ENCODE measurements around the gene KAZN. TPM values are rescaled to one million over a fixed set of nuclear protein-coding genes. Genes with fewer than 3 reads are reported as not detected.

KAZN gene
- total RNA-seq, 1 donor from 2014 or later = 2.8 TPM

DNA sequence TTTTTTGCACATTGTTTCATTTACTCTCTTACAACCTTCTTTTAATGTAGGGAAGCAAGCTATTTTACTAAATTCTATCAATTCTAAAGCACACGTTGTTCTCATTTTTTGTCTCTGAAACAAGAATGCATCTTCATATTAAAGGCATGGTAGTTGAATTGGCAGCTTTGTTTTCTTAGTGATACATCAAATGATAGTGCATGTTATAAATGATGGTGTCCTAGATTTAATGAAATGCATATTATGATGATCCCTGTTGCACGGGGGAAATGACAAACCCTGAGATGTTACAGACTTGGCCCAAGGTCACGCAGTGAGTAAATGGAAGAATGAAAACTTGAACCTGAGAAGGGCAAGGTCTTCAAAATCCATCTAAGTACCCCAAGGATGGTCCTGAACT is 213.1 kb downstream of the KAZN start:
- no peak for DNase-seq (ENCODE audit: low read depth)
- H3K27me3 ChIP-seq (ENCODE audit: control insufficient read depth, insufficient read depth, low read length) = peaks cover 2% of the 10 kb centered on the region
- no peak overlapping the region for H3K4me3 ChIP-seq (ENCODE audit: low read depth, low read length)
- TF ChIP-seq, protein P1, sequence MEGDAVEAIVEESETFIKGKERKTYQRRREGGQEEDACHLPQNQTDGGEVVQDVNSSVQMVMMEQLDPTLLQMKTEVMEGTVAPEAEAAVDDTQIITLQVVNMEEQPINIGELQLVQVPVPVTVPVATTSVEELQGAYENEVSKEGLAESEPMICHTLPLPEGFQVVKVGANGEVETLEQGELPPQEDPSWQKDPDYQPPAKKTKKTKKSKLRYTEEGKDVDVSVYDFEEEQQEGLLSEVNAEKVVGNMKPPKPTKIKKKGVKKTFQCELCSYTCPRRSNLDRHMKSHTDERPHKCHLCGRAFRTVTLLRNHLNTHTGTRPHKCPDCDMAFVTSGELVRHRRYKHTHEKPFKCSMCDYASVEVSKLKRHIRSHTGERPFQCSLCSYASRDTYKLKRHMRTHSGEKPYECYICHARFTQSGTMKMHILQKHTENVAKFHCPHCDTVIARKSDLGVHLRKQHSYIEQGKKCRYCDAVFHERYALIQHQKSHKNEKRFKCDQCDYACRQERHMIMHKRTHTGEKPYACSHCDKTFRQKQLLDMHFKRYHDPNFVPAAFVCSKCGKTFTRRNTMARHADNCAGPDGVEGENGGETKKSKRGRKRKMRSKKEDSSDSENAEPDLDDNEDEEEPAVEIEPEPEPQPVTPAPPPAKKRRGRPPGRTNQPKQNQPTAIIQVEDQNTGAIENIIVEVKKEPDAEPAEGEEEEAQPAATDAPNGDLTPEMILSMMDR (IDR thresholded peaks at IDR 0.05; ENCODE audit: insufficient read depth, low read length, poor library complexity, severe bottlenecking) = no peak
- H3K36me3 ChIP-seq (ENCODE audit: control insufficient read depth, insufficient read depth, low read length) = no peaks in the 10 kb centered on the region

DNA sequence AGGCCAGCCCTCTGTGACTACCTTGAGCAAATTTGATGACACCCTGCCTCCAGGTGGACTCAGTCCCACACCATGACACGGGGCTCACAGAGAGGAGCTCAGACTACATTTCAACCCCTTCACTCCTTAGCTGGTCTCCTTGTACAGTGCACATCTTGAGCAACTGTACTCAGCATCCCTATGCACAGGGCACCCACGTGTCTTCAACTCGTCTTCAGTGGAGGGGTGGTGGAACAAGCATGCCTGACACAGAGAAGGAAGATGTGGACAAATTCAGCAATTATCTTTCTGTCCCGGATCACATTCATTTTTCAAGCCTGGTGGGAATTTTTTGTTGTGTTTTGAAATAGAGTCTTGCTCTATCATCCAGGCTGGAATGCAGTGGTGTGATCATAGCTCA is 213.7 kb downstream of the KAZN start:
- TF ChIP-seq, protein P1 (IDR thresholded peaks at IDR 0.05; ENCODE audit: insufficient read depth, low read length, poor library complexity, severe bottlenecking) = no peak
- no peak for DNase-seq (ENCODE audit: low read depth)
- no peak overlapping the region for H3K4me3 ChIP-seq (ENCODE audit: low read depth, low read length)
- H3K36me3 ChIP-seq (ENCODE audit: control insufficient read depth, insufficient read depth, low read length) = no peaks in the 10 kb centered on the region
- peaks cover 2% of the 10 kb centered on the region for H3K27me3 ChIP-seq (ENCODE audit: control insufficient read depth, insufficient read depth, low read length)

DNA sequence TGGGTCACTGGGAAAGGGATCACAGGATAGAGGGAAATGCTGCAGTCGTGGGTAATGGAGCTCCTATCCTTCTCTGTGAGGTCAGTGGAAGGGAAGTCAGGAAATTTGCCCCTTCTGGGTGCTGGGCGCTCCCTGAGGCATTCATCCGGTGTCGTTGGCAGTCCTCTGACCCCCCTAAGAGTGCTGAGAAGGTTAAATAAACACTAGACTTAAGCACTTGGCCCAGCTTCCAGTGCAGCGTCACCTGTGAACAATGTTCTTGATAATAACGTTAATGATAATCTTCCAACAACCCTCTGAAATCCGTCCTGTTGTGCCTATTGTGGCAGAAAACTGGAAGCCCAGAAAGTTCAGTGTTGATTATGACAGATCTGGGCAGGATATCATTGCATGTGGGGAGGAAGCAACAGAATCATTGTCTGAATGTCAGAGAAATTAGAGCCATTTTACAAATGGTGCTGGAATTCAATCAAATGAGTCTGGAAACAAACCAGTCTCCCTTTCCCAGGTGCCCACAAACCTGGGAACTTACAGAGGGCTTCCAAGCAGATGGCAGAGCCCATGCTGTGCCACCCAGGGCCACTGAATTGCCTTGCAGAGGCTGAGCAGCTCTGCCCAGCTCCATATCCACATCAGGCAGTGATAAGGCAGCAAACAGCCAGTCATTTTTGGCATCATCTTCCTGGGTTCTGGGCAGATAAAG is 216.8 kb downstream of the KAZN start:
- DNase-seq (ENCODE audit: low read depth) = no peak
- TF ChIP-seq, protein P1 (IDR thresholded peaks at IDR 0.05; ENCODE audit: insufficient read depth, low read length, poor library complexity, severe bottlenecking) = no peak
- Histone ChIP-seq H3K4me3 (ENCODE audit: low read depth, low read length) (no peak overlapping the region), H3K36me3 (ENCODE audit: control insufficient read depth, insufficient read depth, low read length) (no peaks in the 10 kb centered on the region), H3K27me3 (ENCODE audit: control insufficient read depth, insufficient read depth, low read length) (peaks cover 2% of the 10 kb centered on the region)

DNA sequence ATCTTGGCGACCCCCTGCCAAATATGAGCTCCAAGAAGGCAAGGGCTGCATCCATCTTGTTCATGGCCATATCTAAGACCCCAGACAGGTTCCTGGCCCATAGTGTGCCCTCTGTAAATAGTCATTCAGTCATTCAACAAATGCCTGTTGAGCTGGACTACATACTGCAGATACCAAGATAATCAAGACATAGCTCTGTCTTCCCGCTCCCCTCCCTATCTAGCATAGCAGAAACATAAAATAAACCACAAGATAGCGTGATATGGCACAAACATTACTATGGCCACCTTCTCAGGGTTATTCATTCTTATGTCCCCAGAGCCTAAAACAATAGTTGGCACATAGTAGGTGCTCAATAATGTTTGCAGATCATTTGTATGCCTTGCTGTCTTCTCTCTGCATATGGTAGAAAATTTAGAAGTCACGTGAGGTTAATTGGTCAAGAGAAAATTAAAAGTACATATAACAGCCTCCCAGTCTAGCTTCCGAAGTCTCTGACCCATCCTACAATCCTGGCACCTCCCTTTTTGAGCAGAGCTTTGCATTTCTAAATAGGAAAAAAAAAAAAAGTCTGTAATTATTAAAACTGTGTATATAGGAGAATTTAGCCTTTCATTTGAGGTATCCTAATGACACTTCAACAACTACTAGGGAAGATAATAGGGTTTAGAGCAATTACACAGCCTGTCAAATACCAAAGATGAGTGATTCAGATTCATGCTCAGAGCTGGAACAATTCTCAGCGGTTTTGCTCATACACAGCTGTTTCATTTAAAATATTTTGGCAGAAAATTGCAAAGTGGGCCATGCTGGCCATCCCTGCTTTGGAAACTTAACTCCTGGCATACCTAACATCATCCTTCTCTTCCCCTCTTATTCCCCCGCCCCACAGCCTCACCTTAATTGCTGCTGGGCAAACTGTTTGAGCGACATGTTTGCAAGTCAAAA is 219.0 kb downstream of the KAZN start:
- TF ChIP-seq, protein P1 (IDR thresholded peaks at IDR 0.05; ENCODE audit: insufficient read depth, low read length, poor library complexity, severe bottlenecking) = no peak
- no peak for DNase-seq (ENCODE audit: low read depth)
- Histone ChIP-seq H3K27me3 (ENCODE audit: control insufficient read depth, insufficient read depth, low read length) (peaks cover 2% of the 10 kb centered on the region), H3K4me3 (ENCODE audit: low read depth, low read length) (no peak overlapping the region), H3K36me3 (ENCODE audit: control insufficient read depth, insufficient read depth, low read length) (no peaks in the 10 kb centered on the region)

DNA sequence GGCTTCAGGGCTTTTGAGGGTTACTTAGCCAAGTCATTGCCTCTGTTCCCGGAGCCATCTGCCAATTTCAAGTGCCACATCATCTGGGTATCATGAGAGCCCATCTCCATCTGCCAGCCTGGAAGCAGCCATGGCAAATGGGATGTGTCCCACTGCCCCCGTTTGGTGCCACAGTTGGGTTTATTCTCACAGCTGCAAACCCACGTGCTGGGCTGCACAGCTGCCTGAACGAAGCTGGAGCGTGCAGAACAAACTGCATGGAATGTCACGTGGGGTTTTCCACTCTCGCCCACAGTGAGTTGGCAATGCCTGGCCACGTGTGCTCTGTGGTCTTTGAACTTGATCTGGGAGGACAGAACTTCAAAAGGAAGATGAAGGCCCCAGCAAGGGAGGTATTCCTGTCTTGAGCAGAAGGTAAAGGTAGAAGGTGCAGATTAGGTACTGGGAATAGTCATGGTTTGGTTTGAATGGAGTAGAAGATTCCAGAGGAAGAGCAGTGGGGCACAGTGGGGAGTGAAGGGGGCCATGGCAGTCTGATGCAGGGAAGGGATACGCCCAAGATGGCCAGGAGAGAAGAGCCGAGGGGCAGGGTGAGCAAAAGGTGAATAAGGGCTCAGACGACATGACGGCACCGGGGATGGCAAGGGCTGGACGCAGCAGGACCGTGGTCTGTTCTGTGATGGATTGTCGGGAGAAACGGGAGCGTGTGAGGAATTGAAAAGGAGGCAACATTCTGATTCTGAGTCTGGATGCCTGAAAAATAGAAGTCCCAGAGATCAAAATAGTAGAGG is 222.0 kb downstream of the KAZN start:
- TF ChIP-seq, protein P1 (IDR thresholded peaks at IDR 0.05; ENCODE audit: insufficient read depth, low read length, poor library complexity, severe bottlenecking) = no peak
- H3K36me3 ChIP-seq (ENCODE audit: control insufficient read depth, insufficient read depth, low read length) = no peaks in the 10 kb centered on the region

More for the DNA sequence above, 222.0 kb downstream of the KAZN start:
- Histone ChIP-seq H3K4me3 (ENCODE audit: low read depth, low read length) (no peak overlapping the region), H3K27me3 (ENCODE audit: control insufficient read depth, insufficient read depth, low read length) (no peaks in the 10 kb centered on the region)
- no peak for DNase-seq (ENCODE audit: low read depth)

Measured in kidney epithelial cell (primary cell).